Measurements from ENCODE around the gene TOR1AIP2.

Gene TOR1AIP2

GRCh38 chr1:179825206-179825605 lies 52.4 kb downstream of the TOR1AIP2 start:
- DNase-seq, result no peak

GRCh38 chr1:179824265-179824664 lies 53.3 kb downstream of the TOR1AIP2 start:
- no peak for DNase-seq

- no peak for DNase-seq
These were observed 53.9 kb downstream of the TOR1AIP2 start for GRCh38 chr1:179823693-179824092.

- DNase-seq, result no peak
These were observed 55.5 kb downstream of the TOR1AIP2 start for GRCh38 chr1:179822065-179822464.

- no peak for DNase-seq
These were observed 56.1 kb downstream of the TOR1AIP2 start for GRCh38 chr1:179821524-179821923.

GRCh38 chr1:179820226-179820970 lies 57.2 kb downstream of the TOR1AIP2 start:
- no peak for DNase-seq

- no peak for DNase-seq
These were observed 58.8 kb downstream of the TOR1AIP2 start for GRCh38 chr1:179818743-179819173.

GRCh38 chr1:179818260-179818659 lies 59.3 kb downstream of the TOR1AIP2 start:
- DNase-seq, result no peak

GRCh38 chr1:179817789-179818188 lies 59.8 kb downstream of the TOR1AIP2 start:
- no peak for DNase-seq

- DNase-seq, result no peak
These were observed 60.5 kb downstream of the TOR1AIP2 start for GRCh38 chr1:179817056-179817455.

- DNase-seq, result no peak
These were observed 61.2 kb downstream of the TOR1AIP2 start for GRCh38 chr1:179816196-179816960.

GRCh38 chr1:179815641-179816040 lies 62.0 kb downstream of the TOR1AIP2 start:
- no peak for DNase-seq

GRCh38 chr1:179814546-179814838 lies 63.1 kb downstream of the TOR1AIP2 start:
- no peak for DNase-seq

GRCh38 chr1:179813626-179814545 lies 63.7 kb downstream of the TOR1AIP2 start:
- DNase-seq, result no peak

- no peak for DNase-seq
These were observed 64.9 kb downstream of the TOR1AIP2 start for GRCh38 chr1:179812501-179813292.

- DNase-seq, result no peak
These were observed 67.3 kb downstream of the TOR1AIP2 start for GRCh38 chr1:179810367-179810715.

- no peak for DNase-seq
These were observed 67.9 kb downstream of the TOR1AIP2 start for GRCh38 chr1:179809506-179810366.

- DNase-seq, result no peak
These were observed 69.1 kb downstream of the TOR1AIP2 start for GRCh38 chr1:179808503-179808902.

- no peak for DNase-seq
These were observed 69.7 kb downstream of the TOR1AIP2 start for GRCh38 chr1:179807691-179808485.

GRCh38 chr1:179807291-179807690 lies 70.3 kb downstream of the TOR1AIP2 start:
- no peak for DNase-seq

- DNase-seq, result no peak
These were observed 71.3 kb downstream of the TOR1AIP2 start for GRCh38 chr1:179806333-179806732.

Measured in GDM1 (cell line).